GM21447 (cell line): ENCODE results near the gene STIP1.
"Not testable (repeated sequence)": the region's sequence is repeated elsewhere in the genome, so short reads cannot be mapped to it uniquely, and the experiment has no call there.

Experiments
- ATAC-seq: cut with Tn5 transposase; IDR thresholded peaks from one replicate; pipeline ENCODE4 v1.9.1; 2021; ENCODE audit not compliant: unreplicated experiment

Gene STIP1

DNA sequence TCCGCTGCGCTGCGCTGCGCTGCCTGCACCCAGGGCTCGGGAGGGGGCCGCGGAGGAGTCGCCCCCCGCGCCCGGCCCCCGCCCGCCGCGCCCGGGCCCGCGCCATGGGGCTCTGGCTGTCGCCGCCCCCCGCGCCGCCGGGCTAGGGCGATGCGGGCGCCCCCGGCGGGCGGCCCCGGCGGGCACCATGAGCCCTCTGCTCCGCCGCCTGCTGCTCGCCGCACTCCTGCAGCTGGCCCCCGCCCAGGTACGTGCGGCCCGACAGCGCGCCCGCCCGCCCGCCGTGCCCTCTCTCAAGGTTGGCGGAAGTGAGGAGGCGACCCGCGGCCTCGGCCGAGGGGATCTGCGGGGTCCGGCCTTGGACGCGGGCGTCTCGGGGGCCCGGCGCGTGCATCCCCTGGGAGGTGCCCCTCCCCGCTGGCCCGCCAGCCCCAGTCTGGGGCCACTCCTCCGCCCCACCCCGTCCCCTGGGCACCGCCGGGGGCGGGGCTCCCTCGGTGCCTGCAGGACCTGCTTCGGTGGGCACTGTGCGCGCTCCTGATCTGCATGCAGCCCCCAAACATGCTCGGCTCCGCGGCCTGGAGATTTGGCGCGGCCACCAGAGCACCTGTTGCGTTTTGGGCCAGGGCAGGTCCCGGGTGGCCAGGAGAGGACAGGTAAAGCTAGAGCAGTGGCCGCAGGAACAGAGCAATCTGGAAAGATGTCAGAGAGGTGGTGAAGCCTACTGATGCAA, 48.8 kb downstream of the STIP1 start:
- ATAC-seq, result no peak

DNA sequence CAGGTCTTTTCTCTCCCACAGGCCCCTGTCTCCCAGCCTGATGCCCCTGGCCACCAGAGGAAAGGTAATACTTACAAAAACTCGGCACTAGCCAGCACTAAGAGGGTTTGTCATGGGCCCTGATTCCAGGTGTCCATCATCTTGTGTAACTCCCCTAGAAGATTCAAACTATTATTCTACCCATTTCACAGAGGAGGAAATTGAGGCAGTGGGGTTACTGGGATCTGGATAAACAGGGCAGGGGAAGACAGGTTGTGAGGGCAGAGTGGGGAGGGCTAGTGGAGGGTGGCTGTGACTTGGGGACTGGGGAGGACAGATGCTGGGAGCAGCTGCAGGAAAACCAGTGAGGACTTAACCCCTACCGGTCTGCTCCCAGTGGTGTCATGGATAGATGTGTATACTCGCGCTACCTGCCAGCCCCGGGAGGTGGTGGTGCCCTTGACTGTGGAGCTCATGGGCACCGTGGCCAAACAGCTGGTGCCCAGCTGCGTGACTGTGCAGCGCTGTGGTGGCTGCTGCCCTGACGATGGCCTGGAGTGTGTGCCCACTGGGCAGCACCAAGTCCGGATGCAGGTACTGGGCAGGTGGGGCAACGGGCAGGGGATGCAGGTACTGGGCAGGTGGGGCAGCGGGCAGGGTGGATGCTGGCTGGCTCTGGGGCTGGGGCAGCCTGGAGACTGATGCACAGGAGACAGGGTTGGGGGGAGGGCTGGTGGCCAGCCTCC, 49.6 kb downstream of the STIP1 start:
- ATAC-seq, result no peak

DNA sequence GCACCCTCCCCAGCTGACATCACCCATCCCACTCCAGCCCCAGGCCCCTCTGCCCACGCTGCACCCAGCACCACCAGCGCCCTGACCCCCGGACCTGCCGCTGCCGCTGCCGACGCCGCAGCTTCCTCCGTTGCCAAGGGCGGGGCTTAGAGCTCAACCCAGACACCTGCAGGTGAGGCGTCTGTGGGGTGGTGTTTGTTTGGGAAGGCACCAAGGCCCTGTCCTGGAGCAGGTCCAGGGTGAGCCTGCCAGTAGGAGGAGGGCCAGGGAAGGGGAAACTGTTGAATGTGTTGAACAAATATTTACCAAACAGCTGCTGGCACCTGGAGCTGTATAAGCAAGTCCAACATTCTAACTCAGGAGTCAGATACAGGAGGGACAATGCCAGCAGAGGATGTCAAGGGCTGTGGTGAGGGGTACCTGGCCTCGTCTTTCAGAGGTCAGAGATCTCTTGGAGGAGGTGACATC, 51.5 kb downstream of the STIP1 start:
- no peak for ATAC-seq

DNA sequence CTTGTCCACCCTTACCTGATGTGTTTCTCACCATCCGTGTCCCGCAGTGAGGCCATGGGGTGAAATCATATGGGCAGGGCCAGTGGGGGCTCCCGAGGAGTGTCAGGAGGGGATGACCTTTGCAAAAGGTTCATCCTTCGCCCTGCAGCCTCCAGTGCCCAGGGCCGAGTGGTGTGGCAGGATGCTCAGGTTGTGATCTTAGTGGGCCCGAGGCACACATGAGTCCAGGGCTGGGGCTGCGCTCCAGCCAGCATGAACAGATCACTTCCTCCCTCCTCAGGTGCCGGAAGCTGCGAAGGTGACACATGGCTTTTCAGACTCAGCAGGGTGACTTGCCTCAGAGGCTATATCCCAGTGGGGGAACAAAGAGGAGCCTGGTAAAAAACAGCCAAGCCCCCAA, 52.1 kb downstream of the STIP1 start:
- ATAC-seq, result no peak

DNA sequence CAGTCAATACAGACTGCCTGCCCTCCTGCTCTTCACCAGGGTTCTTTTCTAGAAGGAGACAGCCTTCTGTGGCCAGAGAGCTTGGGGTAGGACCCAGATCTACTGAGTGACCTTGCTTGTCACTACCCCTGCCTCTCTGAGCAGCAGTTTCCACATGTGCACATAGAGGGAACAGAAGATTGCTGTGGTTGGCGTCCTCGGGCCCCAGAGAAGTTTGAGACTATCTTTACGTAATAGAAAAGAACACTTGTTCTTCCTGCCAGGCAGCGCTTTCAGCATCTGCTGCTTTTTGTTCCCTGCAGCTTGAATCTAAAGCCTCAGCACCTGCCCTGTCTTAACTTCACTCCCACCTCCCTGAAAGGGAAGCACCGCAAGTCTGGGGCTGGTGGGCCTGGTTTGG, 53.0 kb downstream of the STIP1 start:
- no peak for ATAC-seq

DNA sequence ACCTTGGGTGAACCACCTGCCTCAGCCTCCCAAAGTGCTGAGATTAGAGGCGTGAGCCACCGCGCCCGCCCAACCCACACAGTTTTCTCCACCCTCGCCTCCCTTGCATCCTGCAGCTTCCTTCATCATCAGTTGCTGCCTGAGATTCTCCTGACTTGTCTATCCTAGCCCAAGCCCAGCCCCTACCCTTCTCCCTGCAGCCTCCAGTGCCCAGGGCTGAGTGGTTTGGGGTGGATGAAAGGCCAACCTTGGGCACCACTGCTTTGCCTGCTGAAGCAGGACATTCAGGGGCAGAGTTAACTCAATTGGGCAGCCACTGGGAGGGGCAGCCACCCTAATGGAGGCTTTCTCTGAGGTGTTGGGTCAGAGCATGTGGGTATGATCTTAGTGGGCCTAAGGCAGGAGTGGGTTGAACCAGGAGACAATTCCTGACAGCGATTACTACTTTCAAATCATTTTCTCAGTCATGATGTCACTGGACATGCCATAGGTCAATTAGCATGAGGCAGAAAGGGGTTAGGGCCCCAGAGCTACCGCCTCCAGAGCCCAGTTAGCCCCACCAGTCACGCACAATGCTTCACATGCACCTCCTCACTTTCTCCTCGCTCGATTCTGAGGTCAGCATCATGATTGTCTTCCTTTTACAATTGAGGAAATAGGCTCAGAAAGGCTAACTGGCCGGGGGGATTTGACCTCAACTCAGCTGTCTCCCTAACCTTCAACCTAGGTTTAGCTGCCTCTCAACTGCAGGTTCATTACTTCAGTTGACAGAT, 53.9 kb downstream of the STIP1 start:
- no peak for ATAC-seq

DNA sequence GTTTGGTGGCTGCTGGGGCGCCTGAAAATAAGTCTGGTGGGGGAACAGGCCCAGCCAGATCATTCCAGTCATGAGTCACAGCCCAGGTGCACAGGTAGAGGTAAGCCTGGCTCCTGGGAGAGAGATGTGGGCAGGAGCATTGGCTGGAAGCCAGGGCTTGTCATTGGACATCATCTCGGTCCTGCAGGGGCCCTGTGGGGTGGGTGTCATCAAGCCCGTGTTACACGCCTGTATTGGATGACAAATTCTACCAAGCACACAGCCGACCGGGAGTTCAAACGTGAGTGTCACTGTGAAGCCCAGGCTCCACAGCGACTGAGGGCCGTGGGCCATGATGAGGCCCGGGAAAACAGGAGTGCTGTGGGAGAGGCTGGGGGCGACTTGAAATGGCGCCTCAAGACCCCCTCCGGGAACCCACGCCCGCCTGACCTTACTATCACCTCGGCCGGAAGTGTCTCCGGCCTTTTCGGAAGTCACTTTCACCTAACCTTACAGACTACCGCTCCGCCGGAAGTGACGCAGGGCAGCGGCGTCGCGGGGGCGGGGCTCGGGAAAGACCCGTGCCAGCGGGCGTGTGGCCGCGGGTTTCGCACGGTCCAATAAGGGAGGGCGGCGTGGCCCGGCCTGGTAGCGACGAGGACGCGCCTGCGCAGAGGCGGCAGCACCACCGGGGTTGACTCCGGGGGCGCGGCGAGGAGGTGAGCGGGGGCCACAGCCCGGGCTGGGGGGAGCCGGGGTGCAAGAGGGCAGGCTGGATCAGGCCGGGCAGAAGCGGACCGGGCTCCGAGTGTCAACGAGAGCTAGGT, 54.7 kb downstream of the STIP1 start, which contains the start of gene FKBP2:
TSS of gene FKBP2 (plus strand) at position 661 of the 806 bp plus-strand sequence. CDS start 1,293 bp downstream, outside the sequence.
- ATAC-seq, result peak; percentile 37

DNA sequence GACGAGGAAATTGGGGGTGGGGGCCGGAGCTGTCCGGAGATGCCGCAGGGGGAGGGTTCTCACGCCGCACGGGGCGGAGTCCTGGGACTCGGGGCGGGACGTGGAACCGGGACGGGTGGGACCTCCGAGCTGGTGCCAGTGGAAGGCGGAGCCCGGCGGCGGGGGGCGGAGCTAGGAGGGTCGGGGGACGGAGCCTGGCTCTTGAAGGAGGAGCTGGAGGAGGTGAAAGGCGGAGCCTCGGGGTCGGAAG, 55.2 kb downstream of the STIP1 start:
- ATAC-seq, result peak; percentile 56

DNA sequence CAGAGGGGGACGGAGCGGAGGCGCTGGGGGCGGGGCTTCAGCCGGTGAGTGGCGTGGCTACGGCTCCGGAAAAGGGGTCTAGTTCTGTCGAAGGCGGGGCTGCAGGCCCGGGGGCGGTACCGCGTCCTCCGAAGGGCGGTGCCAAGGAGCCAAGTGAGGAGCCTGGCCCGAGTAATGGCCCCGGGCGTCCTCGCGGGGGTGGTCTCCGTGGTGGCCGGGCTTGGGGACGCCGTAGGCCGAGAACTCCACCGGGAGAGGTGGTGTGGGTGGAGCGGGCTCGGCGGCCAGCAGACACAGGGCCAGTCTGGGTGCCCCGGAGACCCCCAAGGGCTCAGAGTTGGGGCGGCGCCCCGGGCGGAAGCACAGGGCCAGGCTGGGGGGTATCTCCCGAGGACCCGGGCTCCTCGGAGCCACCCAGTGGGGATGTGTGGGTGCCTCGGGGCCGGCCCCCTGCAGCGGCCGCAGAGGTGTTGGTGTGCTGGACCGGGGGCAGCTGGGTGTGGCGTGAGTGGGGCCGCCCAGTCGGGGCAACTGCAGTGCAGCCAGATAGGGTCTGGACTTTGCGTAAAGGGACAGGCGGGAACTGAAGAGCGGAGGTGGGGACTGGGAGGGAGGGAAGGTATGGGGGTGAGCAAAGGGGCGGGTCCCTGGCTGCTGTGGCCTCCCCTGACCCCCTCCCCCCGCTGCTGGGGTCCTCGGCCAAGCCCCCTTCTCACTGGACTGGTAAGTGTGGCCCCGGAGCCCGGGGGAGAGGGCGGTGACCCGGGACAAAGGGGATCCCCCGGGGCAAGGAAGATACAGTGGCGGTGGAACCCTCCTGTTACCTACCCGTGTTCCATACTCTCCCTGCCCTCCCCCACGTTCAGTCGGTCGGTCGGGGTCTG, 55.8 kb downstream of the STIP1 start:
- ATAC-seq, result peak; percentile 7

DNA sequence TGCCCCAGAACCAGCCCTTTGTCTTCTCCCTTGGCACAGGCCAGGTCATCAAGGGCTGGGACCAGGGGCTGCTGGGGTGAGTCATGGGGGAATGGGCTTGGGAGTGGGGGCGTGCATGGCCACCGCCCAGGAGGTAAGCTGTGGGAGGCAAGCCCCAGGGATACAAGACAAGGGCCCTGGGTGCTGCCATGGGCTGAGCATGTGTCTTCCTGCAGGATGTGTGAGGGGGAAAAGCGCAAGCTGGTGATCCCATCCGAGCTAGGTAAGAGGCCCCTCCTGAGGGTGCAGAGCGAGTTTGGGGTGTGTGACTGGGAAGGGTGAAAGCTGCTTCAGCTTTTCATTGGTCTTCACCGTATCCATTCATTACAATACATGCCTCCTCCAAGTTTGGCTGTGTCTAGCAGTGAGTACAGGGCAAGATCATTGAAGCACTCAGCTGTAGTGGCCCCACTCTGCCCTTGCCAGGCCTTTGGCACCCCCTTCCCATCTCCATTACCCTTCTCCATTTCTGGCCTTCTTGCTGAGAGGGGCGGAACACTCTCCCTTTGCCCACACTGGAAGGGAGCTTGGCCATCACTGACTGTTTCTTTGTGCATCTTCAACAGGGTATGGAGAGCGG, 57.4 kb downstream of the STIP1 start:
- no peak for ATAC-seq

DNA sequence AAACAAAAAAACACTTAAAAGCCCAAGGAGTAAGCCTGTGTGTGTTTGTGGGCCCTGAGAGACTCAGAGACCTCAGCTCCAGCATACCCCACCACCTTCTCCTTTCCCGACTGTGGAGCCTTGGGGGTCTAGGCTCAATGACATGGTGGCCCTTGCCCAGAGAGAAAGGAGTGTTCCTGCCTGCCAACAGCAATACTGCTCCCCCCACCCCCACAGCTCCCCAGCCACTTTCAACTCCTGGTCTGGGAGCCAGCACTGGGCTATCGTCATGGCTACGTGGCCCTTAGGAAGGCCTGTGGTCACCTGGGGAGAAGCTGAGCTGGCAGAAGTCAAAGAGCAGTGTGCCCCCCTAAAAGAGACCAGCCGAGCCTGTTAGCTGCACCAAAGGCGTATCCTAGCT, 58.1 kb downstream of the STIP1 start:
- no peak for ATAC-seq

DNA sequence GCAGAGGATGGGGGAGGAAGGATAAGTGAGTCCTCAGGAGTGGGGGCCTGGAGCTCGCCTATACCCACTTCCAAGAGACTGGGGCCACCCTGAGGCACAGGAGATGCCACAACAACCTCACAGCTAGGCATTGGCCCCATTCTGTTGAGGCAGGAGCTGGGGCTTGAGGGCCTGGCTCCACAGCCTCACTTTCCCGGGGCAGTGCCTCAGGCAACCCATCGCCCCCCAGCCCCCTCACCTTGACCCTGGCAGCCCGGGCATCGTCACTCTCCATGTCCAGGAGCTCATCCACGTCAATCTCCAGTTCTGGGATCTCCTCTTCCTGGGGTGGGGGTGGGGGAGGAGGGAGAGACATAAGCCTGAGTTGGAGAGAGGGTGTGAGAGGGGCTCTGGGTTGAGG, 59.0 kb downstream of the STIP1 start:
- ATAC-seq, result no peak

DNA sequence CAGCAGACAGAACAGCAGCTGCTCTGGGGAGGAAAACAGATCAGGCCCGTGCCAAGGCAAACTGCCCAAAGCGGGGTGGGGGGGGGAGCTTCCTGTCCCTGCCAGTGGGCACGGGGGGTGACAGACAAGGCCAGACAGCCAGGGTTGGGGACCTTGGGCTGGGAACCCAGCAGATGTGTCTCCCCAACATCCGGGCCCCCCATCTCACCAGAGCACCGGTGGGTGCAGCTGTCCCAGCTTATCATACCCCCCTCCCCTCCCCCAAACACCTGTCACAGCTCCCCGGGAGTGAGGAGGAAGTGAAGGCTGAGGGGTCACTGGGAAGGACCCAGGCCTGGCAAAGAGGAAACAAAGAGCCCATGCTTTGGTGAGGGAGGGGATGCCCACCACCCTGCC, 59.4 kb downstream of the STIP1 start:
- ATAC-seq, result no peak

DNA sequence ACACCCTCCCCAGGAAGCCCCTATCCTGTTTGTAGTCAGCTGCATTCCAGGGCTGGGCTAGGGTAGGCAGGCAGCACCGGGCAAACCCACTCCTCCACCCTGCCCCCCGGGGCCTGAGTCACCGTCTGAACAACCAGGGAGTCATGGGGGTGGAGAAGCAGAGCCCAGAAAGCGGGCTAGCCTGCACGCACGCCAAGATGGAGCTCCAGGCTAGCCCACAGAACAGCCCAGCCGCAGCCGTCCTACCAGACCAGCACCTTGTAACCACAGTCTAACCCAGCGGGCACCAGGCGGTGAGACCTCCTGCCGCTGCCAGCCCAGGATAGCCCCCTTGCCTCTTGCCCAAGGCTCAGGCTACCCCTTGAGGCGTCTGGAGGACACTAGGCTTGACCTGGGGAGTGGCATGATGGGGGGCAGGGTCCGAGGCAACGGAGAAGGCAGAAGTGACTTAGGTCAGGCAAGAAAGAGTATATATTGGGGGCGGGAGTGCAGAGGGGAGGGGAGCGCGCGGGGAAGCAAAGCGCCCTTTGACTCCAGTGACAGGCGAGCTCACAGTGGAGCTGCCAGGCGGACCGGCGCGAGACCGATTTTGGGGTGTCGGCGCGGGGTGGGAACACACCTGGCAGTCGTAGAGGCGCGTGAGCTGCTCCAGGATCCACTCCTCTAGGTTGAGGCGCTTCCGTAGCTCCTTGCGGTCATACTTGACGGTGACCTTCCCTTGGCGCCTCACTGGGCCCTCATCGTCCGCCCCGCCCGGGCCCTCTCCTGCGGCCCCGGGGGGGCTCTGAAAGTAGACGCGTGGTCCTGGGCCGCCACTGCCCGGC, 60.0 kb downstream of the STIP1 start:
- no peak for ATAC-seq

DNA sequence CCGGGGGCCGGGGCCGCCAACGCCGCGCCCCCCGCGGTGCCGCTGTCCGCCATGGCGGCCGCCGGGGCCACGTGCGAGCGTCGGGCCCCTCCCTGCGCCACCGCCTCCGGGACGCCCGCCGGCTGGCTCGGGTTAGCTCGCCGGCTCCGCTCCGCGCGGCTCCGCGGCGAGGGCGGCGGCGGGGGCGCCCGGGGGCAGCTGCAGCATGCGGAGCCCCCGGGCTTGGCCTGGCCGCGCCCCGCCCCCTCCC, 60.6 kb downstream of the STIP1 start:
- ATAC-seq, result not testable (repeated sequence)

DNA sequence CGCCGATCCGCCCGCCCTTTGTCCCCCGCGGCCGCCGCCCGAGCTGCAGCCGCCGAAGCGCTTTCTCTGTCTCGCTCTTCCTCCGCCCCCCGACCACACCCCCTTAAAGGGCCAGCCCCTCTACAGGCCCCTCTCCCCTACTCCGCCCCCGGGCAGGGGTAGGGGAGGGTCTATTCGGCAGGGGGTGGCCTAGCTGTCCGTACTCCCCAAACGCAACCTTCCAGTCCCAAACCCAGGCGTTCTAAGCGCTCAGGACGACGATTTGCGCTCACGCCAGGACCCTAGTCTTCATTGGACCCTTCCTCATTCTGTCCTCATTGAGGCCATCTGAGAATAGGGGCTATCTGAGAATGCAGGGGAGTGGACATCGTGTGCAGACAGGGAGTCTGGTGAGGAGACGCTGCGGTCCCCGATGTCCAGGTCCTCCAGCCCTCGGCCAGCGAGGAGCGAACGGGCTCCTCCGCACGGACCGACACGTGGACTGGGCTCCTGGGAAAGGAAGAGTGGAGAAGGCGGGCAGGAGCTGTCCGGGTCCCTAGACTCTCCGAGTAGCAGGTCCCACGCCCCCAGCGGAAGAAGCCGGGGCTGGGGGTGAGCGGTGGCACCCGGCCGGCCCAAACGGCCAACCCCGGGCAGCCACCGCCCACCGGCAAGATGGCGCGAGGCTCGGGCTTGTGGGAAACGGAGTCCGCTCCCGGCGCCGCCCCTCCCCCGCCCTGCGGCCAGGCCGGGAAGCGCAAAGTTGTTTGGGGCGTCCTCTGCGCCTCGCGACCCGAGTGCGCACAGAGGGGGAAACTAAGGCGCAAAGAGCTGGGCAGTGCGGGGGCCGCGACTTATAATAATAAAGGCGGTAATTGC, 61.1 kb downstream of the STIP1 start, which contains the start of gene PPP1R14B:
TSS of gene PPP1R14B (minus strand) at position 73 of the 858 bp plus-strand sequence. CDS start 270 bp downstream, outside the sequence.
- no peak for ATAC-seq

DNA sequence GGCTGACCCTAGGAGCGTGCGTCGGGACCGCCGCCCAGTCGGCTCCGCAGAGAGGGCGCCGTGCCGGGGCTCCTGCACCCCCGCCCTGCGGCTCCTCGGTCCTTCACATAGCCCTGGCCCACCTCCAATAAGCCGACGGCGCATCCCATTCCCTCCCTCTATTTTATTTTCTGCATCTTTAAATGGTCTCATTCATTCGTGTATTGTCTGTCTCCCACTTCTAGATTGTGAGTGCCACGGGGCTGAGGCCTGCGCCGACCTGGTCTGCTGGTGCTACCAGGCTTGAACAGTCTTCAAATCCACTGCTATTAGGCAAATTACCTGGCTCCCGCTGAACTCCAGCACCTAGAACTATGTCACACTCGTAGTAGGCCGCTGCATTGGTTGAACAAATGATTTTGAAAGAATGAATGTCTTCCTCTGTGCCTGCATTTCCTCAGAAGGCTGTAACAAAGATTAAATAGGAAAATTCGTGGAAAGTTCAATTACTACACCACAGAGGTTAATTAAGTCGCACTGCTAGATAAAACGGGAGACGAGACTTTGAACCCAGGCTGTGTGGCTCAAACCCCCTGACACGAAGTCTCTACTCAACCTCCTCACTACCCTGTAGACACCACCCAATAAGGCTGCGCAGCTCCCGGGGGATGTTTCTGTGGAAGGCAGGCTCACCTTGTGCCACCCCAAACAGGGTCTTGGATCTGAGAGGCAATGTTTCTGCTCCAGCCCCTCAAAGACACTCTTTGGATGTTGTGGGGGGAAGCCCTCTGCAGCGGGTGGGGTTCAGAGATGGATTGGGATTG, 62.0 kb downstream of the STIP1 start:
- no peak for ATAC-seq
